Activated naive CD8-positive, alpha-beta T cell treated with anti-CD3 and anti-CD28 coated beads, Interleukin-2, amount 50 U/mL, for 16 hours (primary cell): ENCODE measurements around the gene ZNF57.
"Not testable (repeated sequence)": the region's sequence is repeated elsewhere in the genome, so short reads cannot be mapped to it uniquely, and the experiment has no call there.

Source experiments
- DNase-seq: peaks from one replicate; pipeline ENCODE4 v3.0.0-alpha.2; 2020; ENCODE audit warnings: low read depth, low spot score

ZNF57 gene

DNA sequence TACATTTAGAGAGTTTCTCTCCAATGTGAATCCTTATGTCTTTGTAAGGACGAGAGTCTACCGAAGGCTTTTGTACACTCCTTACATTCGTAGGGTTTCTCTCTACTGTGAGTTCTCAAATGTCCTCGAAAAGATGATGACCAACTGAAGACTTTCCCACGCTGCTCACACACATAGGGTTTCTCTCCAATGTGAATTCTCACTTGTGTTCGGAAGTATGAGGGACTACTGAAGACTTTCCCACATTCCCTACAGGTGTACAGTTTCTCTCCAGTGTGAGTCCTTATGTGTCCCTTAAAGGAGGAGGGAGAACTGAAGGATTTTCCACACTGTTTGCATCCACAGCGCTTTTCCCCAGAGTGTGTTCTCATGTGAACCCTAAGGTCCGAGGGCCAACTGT is 4.0 kb upstream of the ZNF57 start:
- no peak for DNase-seq

DNA sequence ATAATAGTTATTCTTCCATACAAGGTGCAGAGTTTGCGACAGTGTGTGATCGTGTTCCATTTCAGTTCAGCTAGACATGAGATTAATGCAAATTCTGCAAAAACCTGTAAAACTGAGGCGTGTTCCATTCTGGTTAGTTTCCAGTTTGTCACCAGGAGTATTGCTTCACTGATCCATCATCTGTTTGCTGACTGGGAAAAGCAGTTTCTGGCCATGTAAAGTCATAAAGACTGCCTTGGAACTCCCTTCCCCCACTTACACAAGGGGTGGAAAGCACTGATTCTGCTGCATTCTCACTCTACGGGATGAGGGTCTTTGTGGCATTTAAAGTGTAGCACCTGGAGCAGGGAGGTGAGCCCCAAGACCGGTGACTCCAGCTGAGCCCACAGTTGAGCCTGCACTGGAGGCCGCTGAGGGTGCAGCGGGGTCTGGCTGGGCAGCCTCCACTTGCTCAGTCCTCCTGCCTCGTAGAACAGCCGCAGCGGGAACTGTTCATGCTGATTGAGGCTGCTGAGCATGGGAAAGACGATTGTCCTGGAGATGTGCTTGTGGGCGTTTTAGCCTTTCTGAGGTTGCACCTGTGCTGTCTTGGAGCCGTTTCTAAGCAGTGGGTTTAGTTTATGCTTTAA is 2.0 kb downstream of the ZNF57 start:
- no peak for DNase-seq

DNA sequence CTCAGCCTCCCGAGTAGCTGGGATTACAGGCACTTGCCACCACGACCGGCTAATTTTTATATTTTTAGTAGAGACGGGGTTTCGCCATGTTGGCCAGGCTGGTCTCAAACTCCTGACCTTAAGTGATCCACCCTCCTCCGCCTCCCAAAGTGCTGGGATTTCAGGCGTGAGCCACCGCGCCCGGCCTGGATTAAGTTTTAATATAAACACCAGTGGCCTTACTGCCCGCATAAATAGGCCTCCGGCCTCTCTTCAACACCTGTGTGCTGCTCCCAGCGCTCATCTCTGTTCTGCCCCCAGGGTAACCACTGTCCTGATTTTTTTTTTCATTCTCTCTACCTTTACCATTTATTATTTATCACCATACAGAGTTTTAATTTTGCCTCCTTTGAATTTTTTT is 2.6 kb downstream of the ZNF57 start:
- not testable (repeated sequence) for DNase-seq

DNA sequence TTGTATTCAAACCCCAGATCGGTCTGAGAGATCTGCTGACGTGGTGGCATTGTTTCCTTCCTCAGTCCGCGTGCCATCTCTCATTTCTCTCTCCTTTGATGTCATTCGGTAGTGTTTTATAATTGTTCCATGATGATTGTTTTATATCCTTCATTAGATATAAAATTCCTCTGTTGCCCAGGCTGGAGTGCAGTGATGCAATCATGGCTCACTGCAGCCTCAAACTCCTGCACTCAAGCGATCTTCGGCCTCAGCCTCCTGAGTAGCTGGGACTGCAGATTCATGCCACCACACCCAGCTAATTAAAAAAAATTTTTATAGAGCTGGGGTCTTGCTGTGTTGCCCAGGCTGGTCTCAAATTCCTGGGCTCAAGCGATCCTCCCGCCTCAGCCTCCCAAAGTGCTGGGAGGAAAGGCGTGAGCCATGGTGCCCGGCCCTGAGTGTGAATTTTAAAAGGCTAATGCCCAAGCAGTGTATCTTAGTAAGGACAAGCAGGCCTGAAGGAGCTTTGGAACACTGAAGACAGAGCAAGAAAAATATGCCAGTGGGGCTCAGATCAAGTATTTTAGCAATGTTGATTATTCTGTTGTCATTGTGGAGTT is 5.3 kb downstream of the ZNF57 start:
- no peak for DNase-seq

DNA sequence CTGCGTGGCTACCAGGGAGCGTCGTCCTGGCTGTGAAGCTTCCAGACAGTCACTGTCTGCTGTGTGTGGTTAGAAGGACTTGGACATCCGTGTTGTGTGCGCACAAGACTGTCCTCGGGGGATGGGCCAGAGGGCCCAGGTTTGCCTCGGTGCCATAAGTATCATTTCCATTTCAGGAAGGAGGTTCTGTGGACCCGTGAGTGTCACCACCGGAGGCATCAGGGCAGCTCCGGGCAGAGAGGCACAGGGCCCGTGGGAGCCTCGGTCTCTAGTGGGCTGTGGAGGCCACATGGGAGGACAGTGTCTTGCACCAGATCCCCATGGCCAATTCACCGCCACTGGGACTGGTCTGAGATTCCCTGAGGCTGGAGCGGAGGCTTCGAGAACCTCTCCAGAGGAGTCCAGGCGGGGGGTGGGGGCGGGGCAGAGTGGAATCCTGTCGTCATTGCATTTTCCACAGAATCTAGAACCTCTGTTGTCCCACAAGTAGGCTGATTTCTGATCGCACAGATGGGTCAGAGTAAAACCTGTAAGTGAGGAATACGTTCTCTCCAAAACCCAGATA is 6.0 kb downstream of the ZNF57 start:
- DNase-seq = no peak

DNA sequence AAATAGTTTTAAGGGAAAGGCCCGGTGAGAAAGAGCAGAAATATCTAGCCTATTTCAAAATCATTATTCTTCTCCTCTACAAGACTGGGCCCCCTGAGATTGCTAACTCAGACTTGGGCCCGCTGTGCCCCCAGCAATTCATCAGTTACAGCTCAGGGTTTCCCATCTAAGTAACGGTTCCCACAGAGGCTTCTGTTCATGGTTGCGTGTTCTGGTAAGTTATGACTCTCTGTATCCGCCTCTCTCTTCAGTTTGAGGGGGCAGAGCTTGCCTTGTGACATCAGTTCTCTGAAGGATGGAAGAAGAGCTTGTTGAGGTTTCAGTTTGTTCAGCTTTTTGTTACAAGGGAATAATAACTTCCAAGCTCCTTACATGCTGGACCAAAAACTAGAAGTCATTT is 11.6 kb downstream of the ZNF57 start:
- DNase-seq = no peak

DNA sequence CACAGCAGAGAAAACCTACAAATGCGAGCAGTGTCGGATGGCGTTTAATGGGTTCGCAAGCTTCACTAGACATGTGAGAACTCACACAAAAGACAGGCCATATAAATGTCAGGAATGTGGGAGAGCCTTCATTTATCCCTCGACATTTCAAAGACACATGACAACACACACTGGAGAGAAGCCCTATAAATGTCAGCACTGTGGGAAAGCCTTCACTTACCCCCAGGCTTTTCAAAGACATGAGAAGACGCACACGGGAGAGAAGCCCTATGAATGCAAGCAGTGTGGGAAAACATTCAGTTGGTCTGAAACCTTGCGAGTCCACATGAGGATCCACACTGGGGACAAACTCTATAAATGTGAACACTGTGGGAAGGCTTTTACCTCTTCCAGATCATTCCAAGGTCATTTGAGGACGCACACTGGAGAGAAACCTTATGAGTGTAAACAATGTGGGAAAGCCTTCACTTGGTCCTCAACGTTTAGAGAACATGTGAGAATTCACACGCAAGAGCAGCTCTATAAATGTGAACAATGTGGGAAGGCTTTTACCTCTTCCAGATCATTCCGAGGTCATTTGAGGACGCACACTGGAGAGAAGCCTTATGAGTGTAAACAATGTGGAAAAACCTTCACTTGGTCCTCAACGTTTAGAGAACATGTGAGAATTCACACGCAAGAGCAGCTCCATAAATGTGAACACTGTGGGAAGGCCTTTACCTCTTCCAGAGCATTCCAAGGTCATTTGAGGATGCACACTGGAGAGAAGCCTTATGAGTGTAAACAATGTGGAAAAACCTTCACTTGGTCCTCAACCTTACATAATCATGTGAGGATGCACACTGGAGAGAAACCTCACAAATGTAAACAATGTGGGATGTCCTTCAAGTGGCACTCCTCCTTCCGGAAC is 16.8 kb downstream of the ZNF57 start:
- DNase-seq = no peak

DNA sequence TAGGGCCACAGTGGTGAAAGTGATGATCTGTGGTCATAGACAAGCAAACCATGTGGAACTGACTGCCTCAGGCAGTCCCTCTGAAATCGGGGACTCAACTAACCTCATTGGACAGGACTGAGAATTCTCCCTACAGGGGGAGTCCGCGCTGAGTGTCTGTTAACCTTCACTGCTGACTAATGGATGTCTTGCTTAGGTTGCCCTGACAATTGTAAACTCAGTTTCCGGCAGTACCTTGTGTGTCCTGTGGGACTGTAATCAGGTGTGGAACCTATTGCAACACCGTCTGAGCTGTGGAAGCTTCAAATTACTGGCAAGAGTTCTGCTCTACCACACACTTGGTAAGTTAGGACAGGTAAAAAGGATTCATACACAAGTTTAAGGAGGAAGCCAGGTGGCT is 22.3 kb downstream of the ZNF57 start:
- DNase-seq = no peak

DNA sequence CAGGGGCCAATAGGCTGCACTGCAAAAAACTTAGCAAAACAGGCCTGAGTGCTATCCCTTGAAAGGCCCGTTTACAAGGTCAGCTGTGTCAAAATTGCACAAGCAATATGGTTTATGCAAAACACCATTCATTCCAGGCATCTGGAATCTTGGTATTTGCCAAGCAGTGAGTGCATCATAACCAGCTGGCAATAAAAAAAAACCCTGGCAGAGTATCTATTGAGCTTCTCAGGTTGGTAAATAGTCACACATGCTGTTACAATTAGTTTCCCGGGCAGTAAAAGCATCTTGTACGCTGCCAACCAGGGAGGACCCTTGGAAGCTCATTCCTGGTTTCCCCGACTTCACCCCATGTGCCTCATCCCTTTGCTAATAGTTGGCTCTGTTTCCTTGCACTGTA is 22.8 kb downstream of the ZNF57 start:
- DNase-seq = no peak

DNA sequence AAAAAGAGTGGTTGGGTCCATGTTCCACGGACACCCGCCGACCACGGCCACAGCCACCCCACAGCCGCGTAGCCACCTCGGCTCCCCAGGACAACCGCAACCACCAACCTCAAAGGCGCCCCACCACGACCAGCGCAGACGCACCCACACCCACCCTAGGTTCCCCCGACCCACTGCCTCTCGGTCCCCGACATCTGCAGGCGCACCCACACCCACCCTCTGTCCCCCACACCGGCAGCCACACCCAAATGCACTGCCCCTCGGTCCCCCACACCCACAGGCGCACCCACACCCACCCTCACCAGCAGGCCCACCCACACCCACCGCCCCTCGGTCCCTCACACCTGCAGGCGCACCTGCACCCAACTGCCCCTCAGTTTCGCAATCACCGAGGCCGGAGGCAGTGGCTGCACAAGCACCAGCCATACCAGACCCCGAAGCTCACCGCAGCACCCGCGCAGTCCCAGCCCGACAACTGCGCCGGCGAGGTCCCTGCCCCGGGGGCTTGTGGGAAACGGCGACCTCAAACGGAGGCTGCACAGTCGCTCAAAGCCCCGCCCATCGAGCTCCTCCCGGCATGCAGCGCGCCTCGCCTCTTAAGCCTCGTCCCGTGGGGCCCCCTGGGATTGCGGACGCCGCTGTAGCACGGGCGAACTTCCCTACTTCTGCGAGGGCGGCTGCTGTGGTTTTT is 25.8 kb downstream of the ZNF57 start:
- DNase-seq = no peak

DNA sequence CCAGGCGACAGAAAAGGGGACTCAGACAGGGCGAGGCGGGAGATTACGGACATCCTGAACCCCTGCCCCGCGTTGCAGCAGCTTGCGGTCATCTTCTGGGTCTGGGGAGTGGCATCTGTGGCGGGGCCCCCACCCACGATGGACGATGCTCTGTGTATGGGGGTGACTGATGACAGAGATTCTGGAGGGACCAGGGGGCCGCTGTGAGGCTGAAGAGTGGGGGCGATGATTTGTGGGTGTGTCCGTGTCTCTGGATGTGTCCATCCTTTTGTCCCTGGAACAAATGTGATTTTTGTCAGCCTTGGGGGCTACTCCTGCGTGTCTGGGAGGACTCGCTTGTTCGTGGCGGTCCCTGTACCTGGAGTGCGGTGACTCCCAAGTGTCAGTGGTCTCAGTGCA is 26.3 kb downstream of the ZNF57 start:
- DNase-seq = no peak

DNA sequence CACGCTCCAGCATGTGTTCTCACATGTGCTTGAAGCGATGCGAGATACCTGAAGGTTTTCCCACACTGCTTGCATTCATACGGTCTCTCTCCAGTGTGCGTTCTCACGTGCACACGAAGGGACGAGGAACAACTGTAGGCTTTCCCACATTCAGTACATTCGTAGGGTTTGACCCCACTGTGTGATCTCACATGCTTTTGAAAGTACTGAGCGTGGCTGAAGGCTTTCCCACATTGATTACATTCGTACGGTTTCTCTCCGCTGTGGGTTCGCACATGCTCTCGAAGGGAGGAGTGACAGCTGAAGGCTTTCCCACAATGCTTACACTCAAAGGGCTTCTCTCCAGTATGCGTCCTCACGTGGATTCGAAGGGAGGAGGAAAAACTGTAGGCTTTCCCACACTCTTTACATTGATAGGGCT is 32.8 kb downstream of the ZNF57 start:
- DNase-seq = no peak

DNA sequence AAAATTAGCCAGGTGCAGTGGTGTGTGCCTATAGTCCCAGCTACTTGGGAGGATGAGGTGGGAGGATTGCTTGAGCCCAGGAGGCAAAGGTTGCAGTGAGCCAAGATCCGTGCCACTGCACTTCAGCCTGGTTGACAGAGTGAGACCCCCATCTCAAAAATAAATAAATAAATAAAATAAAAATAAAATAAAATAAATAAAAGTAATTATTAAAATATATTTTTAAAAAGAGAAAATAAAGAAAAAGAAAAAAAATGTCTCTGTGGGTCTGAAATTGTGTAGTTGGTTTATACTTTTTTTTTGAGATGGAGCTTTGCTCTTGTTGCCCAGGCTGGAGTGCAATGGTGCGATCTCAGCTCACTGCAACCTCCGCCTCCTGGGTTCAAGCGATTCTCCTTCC is 35.1 kb downstream of the ZNF57 start:
- not testable (repeated sequence) for DNase-seq

DNA sequence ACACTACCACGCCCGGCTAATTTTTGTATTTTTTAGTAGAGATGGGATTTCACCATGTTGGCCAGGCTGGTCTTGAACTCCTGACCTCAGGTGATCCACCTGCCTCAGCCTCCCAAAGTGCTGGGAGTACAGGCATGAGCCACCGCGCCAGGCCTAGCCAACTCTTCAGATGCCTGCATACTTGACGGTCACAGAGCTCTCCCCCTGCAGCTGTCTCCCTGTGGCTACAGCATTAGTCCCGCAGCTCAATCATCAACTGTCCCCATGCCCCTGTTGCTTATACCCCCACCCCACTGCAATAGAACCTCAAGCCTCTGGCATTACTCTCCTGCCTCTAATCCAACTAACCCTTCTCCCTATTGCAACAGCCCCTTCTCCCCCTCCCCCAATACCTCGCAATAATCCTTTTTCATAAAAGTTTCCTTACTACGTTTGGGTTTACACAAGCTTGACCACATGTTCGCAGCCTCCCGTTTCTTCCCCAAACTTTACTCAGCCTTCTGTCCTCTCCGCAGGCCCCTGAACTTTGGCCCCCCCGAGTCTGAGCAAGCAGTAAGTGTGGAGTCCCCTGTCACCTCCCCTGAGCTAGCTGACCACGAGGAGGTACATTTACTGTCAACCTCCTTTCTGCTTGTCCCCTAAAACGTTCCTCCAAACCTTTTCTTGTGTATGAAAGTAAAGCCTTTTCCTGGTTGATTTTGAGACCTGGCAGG is 42.4 kb downstream of the ZNF57 start:
- DNase-seq = no peak

DNA sequence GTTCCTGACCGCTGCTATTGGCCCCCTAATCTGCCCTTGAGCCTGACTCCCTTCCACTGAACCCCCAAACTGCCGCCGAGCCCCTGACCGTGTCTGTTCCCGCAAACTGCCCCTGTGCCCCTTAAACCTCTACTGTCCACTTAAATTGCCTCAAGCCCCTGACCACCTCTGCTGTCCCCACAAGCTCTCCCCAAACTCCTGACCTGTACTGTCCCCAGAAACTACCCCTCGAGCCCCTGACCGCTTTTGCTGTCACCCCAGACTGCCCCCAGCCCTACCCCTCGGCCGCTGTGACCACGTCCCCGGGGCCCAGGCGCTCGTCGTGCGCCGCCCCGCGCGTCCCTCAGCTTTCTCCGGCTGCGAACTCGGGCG is 43.7 kb downstream of the ZNF57 start:
- DNase-seq = no peak

DNA sequence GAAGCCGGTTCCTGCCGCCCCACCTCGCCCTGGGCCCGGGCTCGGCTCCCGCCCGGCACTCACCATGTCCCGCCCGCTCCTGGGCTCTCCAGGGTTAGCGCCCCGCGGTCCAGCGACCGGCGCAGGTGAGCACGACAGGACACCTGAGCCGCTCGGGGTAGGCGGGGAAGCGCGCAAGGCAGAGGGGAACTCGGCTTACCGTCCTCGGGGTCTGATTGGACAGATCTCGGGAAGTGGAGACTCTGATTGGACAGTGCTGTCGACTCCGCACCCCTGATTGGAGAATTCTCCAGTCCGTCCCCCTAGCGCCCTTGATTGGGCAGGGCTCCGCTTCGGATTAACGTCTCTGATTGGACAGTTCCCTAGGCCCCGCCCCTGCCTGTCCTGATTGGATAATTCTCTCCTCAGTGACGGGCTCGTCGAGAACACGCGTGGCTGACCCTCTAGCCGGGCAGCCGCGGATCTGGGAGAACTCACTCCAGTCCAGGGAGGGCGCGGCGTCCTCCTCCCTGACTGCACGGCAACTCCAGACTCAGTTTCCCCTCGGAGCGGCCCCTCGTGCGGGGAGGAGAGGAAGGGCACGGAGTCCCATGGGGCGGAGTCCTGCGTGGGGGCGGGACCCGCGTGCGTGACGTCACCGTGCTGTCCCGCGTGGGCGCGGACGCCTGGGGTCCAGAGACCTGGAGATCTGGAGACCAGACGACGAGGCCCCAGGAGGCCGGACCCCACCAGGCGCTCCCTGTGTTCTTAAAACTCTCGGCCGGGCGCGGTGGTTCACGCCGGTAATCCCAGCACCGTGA is 44.2 kb downstream of the ZNF57 start, which contains the start of gene ZNF77:
Gene ZNF77 (minus strand): TSS at position 197 of the 800 bp plus-strand sequence. CDS start 131 bp downstream, at position 66.
- peak; percentile 98 for DNase-seq

DNA sequence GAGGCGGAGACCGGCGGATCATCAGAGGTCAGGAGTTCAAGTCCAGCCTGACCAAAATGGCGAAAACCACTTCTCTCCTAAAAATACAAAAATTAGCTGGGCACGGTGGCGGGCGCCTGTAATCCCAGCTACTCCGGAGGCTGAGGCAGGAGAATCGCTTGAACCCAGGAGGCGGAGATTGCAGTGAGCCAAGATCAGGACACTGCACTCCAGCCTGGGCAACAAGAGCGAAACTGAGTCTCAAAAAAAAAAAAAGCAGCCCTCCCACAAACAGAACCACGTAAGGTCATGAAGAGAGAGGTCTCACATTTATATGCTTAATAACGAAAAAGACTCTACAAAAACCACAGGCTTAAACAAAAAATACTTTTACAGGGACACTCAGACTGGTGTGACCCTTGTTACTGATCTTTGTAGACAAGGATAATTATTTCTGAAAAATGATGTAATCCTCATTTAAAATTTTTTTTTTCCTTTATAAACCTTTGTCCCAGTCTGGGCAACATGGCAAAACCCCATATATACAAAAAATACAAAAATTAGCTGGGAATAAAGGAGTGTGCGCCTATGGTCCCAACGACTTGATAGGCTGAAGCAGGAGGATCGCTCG is 45.0 kb downstream of the ZNF57 start:
- DNase-seq = no peak

DNA sequence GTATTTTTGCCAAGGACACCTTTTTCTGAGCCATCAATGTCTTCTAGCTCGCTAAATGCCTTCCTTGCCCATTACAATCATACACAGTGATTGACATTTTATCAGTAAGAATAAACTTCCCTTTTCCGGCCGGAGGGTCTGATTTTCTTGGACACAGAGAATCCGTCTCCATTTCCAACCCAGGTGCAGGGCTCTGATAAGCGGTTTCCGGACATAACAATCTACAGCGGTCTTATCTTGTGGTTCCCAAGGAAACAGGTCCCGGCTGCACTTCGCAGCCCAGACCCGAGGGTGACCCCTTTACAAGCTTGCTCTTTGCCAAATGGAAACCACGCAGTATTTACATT is 49.2 kb downstream of the ZNF57 start:
- no peak for DNase-seq

DNA sequence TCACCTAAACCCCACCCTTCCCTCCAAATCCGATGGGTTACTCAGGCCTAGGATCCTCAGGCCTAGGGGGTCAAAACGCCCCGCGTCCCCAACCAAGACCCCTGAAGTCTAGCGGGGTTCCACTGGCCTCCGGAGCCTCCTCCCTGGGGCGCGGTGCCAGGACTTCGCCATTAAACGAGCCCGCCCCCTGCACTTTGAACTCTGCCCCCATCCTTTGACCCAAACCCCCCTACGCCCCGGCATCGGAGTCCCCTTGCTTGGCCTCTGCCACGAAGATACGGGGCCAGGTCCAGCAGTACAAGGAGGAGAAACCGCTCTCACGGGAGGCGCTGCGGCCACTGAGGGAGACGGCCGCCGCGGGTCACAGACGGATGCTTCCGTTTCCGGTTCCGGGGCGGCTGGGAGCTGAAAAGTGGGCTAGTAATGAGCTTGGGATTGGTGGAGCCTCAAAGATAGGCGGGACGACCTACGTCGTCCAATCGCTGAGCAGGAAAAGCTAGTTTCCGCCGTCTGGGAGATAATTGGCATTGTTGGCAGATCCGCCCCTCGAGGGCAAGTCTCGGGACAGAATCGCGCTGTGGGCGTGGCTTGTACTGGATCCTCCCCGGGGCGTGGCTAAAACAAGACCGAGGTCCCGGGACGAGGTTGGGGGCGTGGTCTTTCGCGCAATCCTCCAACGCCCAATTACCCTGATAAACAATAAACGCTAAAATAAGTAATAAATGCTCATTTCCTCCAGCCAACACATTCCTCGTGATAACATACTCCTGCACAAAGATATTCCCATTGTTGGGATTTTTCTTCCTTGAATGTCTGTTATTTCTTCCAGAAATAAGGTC is 49.8 kb downstream of the ZNF57 start:
- DNase-seq = peak; percentile 100
